Measurements from ENCODE around the gene CNP.

The CNP gene

GRCh38 chr17:41962768-41963434 lies 3.7 kb upstream of the CNP start:
- TF ChIP-seq ZBTB7A (IDR thresholded peaks at IDR 0.05; ENCODE audit: low read depth) (peak; percentile 97), RAD21 (IDR thresholded peaks at IDR 0.05; ENCODE audit: low read depth) (peak; percentile 90), USF1 (IDR thresholded peaks at IDR 0.05) (no peak)
- TF ChIP-seq, protein P1, sequence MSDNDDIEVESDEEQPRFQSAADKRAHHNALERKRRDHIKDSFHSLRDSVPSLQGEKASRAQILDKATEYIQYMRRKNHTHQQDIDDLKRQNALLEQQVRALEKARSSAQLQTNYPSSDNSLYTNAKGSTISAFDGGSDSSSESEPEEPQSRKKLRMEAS (IDR thresholded peaks at IDR 0.05) = no peak

GRCh38 chr17:41965694-41966462 lies 717 bp upstream of the CNP start:
- TF ChIP-seq TEAD4 (IDR thresholded peaks at IDR 0.05) (no peak), NFIC (IDR thresholded peaks at IDR 0.05) (no peak), EP300 (IDR thresholded peaks at IDR 0.05; ENCODE audit: borderline replicate concordance) (no peak), RAD21 (IDR thresholded peaks at IDR 0.05; ENCODE audit: low read depth) (no peak), FOXM1 (IDR thresholded peaks at IDR 0.05; ENCODE audit: borderline replicate concordance, low read depth) (no peak), CREB1 (IDR thresholded peaks at IDR 0.05; ENCODE audit: low read depth) (no peak), EGR1 (IDR thresholded peaks at IDR 0.05) (no peak)
- TF ChIP-seq, protein P1 (IDR thresholded peaks at IDR 0.05) = peak; percentile 35; the same call in 1 of the 2 replicates

DNA sequence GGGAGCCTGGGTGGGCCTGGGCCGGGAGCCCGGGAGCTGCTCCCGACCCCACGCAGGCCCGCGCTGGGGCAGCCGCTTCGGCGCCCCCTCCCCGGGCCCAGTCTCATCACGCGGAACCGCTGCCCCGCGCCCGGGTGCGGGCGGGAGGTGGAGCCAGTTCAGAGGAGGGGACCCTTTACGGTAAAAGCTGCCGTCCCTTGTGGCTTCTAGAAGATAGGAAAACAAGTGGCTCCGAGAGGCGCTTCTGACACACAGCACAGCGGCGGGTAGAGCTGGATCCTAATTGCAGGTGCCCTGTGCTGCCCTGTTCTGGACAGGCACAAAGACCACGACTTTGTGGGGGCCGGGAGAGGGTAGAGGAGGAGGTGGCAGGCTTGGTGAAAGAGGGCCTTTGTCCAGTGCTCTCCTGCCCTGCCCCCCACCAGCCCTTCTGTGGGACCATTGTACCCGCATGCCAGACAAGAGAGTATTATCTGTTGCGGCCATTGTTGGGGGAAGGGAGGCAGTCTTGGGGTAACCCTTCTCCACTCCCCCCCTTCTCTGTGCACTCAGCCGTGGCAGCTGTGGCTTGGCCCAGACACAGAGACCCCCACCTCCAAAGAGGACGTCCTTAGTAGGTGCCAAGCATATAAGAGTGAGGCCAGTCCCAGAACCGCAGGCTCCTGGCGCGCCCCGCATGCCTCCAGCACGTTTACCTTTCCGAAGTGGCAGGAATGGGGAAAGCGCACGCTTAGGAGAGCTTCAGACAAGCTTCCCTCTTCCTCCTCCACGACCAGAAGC lies 736 bp downstream of the CNP start:
- TF ChIP-seq CREB1 (IDR thresholded peaks at IDR 0.05; ENCODE audit: low read depth) (no peak), YY1 (IDR thresholded peaks at IDR 0.05; ENCODE audit: low read depth) (peak; percentile 53), ZBTB7A (IDR thresholded peaks at IDR 0.05; ENCODE audit: low read depth) (0 out of 2 replicates have a peak, but pooled peaks have one; percentile 16)

DNA sequence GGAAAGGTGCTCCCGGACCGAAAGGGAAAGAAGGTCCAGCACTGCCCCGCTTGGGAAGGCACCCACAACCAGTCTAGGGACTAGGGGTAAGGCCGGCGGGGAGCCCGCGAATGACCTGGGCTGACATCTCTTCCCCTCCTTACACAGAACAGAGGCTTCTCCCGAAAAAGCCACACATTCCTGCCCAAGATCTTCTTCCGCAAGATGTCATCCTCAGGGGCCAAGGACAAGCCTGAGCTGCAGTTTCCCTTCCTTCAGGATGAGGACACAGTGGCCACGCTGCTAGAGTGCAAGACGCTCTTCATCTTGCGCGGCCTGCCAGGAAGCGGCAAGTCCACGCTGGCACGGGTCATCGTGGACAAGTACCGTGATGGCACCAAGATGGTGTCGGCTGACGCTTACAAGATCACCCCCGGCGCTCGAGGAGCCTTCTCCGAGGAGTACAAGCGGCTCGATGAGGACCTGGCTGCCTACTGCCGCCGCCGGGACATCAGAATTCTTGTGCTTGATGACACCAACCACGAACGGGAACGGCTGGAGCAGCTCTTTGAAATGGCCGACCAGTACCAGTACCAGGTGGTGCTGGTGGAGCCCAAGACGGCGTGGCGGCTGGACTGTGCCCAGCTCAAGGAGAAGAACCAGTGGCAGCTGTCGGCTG lies 1.5 kb downstream of the CNP start:
- TF ChIP-seq, protein P1 (IDR thresholded peaks at IDR 0.05) = no peak
- TF ChIP-seq YY1 (IDR thresholded peaks at IDR 0.05; ENCODE audit: low read depth) = no peak

DNA sequence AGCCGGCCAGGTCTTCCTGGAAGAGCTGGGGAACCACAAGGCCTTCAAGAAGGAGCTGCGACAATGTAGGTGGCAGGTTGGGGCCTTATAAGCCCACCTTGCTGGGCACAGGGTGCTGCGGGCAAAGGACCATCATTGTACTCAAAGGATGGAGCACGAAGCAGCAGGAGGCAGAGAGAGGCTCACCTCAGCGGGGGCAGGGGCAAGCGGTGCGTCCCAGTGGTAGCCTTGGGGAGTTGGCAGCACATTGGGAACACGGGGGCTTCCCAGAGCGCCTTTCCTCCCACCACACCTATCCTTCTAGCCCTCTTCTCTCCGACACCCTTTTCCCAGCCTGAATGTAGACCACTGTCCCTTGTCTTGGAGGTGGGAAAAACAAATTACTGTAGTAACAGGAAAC lies 2.1 kb downstream of the CNP start:
- no peak for TF ChIP-seq YY1 (IDR thresholded peaks at IDR 0.05; ENCODE audit: low read depth)
- no peak for TF ChIP-seq NFIC (IDR thresholded peaks at IDR 0.05)
- no peak for TF ChIP-seq FOXM1 (IDR thresholded peaks at IDR 0.05; ENCODE audit: borderline replicate concordance, low read depth)
- TF ChIP-seq CREB1 (IDR thresholded peaks at IDR 0.05; ENCODE audit: low read depth) = no peak
- no peak for TF ChIP-seq REST (IDR thresholded peaks at IDR 0.05; ENCODE audit: low read depth)
- no peak for TF ChIP-seq RAD21 (IDR thresholded peaks at IDR 0.05; ENCODE audit: low read depth)
- no peak for TF ChIP-seq CEBPB (IDR thresholded peaks at IDR 0.05)
- no peak for TF ChIP-seq USF1 (IDR thresholded peaks at IDR 0.05)
- no peak for TF ChIP-seq EGR1 (IDR thresholded peaks at IDR 0.05)
- TF ChIP-seq, protein P1 (IDR thresholded peaks at IDR 0.05) = no peak
- no peak for TF ChIP-seq TCF12 (IDR thresholded peaks at IDR 0.05; ENCODE audit: low read depth)
- TF ChIP-seq TEAD4 (IDR thresholded peaks at IDR 0.05) = no peak
- no peak for TF ChIP-seq ZBTB7A (IDR thresholded peaks at IDR 0.05; ENCODE audit: low read depth)
- TF ChIP-seq EP300 (IDR thresholded peaks at IDR 0.05; ENCODE audit: borderline replicate concordance) = no peak

DNA sequence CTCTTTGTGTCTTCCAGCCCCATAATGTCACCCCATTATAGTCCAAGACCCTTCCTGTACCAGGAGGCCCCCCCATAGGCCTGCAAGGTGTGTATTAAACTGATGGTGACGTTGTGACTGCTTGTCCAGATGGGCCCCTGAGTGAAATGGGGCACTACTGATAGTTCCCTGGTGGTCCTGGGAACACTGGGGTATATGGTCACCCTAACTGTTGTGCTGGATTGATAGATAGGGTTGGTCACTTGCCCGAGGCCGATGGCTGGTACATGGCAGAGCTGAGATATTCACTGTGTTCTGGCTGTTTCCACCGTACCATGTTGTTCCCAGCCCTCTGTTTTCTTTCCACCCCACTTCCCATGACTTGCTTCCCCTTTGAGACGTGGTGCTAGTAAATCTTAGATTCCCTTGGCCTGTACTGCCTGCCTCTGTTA lies 4.3 kb downstream of the CNP start:
- TF ChIP-seq YY1 (IDR thresholded peaks at IDR 0.05; ENCODE audit: low read depth) (no peak), REST (IDR thresholded peaks at IDR 0.05; ENCODE audit: low read depth) (no peak), TEAD4 (IDR thresholded peaks at IDR 0.05) (no peak), EGR1 (IDR thresholded peaks at IDR 0.05) (no peak), TCF12 (IDR thresholded peaks at IDR 0.05; ENCODE audit: low read depth) (no peak), NFIC (IDR thresholded peaks at IDR 0.05) (no peak), FOXM1 (IDR thresholded peaks at IDR 0.05; ENCODE audit: borderline replicate concordance, low read depth) (no peak), TAF1 (IDR thresholded peaks at IDR 0.05; ENCODE audit: low read depth) (no peak), USF1 (IDR thresholded peaks at IDR 0.05) (no peak), CEBPB (IDR thresholded peaks at IDR 0.05) (no peak), RAD21 (IDR thresholded peaks at IDR 0.05; ENCODE audit: low read depth) (no peak), EP300 (IDR thresholded peaks at IDR 0.05; ENCODE audit: borderline replicate concordance) (no peak), CREB1 (IDR thresholded peaks at IDR 0.05; ENCODE audit: low read depth) (no peak), ZBTB7A (IDR thresholded peaks at IDR 0.05; ENCODE audit: low read depth) (no peak)
- TF ChIP-seq, protein P1 (IDR thresholded peaks at IDR 0.05) = no peak
